ENCODE data around the gene PPP1R12C.
"Not testable (repeated sequence)": the region's sequence is repeated elsewhere in the genome, so short reads cannot be mapped to it uniquely, and the experiment has no call there.

PPP1R12C gene

DNA sequence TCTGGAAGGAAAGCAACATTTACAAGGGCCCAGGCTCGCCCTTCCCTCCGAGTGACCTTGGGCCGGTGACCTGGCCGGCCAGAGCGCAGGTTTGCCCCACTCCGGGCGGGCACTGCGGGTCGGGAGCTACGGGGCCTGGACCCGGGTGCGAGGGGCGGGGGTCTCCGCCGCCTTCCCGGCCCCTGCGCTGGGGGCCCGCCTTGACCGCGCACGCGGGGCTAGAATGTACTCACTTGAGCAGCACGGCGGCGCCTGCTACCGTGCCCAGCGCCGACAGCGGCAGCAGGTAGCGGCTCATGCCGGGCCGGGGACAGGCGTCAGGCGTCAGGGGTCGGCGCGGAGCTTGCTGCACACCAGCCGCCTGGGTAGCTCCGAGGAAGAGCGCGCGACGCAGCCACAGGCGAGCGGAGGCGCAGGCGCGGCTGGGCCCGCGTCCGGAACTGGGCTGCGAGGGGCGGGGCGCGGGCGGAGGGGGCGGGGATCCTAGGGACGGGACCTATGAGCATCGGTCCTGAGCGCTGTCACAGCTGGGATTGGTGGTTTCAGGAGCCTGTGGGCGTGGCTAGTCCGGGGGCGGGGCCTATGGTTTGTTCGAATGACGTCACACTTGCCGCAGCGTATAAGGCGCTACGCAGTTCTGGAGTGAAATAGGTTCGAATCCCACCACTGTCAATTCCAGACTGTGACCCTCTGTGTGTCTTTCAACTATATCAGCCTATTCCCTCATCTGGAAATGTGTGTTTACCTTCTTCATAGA is 54.5 kb downstream of the PPP1R12C start, which contains the start of gene RDH13:
Gene RDH13, minus strand, starts transcription at position 414 of the 757 bp plus-strand sequence. Its CDS starts 116 bp downstream, at position 298.
- H3K9ac ChIP-seq (ENCODE audit: low read depth in 1 of 2, low read length in 2 of 2), result peak within 1 kb of the TSS; percentile 84 to 90
- no peaks in the 10 kb centered on the region for H3K27me3 ChIP-seq (ENCODE audit: control insufficient read depth in 2 of 2, insufficient read depth in 2 of 2, low read length in 2 of 2)
- peak within 1 kb of the TSS; percentile 73 to 75 for H3K4me3 ChIP-seq (ENCODE audit: low read length in 2 of 2)
- peaks cover 5% of the 10 kb centered on the region in 2 donors for H3K36me3 ChIP-seq (ENCODE audit: control insufficient read depth in 2 of 2, insufficient read depth in 2 of 2, low read length in 2 of 2)
- no peaks in the 10 kb centered on the region for H3K9me3 ChIP-seq (ENCODE audit: control insufficient read depth in 2 of 2, low read length in 2 of 2)
- peak within 1 kb of the TSS; percentile 61 to 64 for H3K27ac ChIP-seq (ENCODE audit: low read depth in 2 of 2, low read length in 2 of 2)
- peaks cover 3 to 7% of the 10 kb centered on the region in 2 donors for H3K4me1 ChIP-seq (ENCODE audit: control insufficient read depth in 2 of 2, insufficient read depth in 2 of 2, low read length in 2 of 2)

DNA sequence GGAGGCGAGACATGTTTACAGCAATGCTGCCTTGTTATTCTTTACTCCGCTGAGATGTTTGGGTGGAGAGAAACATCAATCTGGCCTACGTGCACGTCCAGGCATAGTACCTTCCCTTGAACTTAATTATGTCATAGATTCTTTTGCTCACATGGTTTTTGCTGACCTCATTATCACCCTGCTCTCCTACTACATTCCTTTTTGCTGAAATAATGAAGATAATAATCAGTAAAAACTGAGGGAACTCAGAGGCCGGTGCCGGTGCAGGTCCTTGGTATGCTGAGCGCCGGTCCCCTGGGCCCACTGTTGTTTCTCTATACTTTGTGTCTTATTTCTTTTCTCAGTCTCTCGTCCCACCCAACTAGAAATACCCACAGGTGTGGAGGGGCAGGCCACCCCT is 57.1 kb downstream of the PPP1R12C start:
- peaks cover 18 to 25% of the 10 kb centered on the region in 2 donors for H3K36me3 ChIP-seq (ENCODE audit: control insufficient read depth in 2 of 2, insufficient read depth in 2 of 2, low read length in 2 of 2)
- not testable (repeated sequence) for H3K27me3 ChIP-seq (ENCODE audit: control insufficient read depth in 2 of 2, insufficient read depth in 2 of 2, low read length in 2 of 2); H3K27ac ChIP-seq (ENCODE audit: low read depth in 2 of 2, low read length in 2 of 2); H3K9ac ChIP-seq (ENCODE audit: low read depth in 1 of 2, low read length in 2 of 2); H3K9me3 ChIP-seq (ENCODE audit: control insufficient read depth in 2 of 2, low read length in 2 of 2); H3K4me1 ChIP-seq (ENCODE audit: control insufficient read depth in 2 of 2, insufficient read depth in 2 of 2, low read length in 2 of 2); H3K4me3 ChIP-seq (ENCODE audit: low read length in 2 of 2)

DNA sequence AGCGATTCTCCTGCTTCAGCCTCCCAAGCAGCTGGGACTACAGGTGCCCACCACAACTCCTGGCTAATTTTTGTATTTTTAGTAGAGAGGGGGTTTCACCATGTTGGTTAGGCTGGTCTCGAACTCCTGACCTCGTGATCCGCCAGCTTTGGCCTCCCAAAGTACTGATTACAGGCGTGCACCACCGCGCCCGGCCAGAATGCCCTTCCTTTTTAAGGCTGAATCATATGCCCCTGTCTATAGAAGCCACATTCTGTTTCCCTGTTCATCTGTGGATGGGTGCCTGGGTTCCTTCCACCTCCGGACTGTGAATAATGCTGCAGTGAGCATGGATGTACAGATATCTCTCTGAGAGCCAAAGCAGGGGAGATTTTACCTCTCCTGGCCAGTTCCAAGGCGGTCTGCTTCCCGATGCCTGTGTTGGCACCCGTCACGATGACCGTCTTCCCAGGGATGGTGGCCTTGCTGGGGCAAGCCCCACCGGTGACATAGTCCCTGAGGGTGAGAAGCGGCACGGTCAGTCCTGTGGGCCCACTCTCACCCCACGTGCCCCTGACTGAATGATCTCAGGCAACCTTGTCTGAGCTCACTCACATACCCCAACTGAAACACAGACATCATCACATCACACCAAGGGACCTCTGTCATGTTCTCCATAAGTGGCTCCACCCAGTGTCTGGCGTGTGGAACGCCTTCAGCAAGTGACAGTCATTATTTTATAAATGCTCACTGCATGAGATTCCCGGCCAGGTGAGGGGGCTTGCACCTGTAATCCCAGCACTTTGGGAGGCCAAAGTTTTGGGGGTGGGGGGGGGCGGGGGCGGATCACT is 58.4 kb downstream of the PPP1R12C start:
- Histone ChIP-seq H3K27me3 (ENCODE audit: control insufficient read depth in 2 of 2, insufficient read depth in 2 of 2, low read length in 2 of 2) (no peaks in the 10 kb centered on the region), H3K4me3 (ENCODE audit: low read length in 2 of 2) (no peak overlapping the region), H3K9ac (ENCODE audit: low read depth in 1 of 2, low read length in 2 of 2) (no peak overlapping the region), H3K9me3 (ENCODE audit: control insufficient read depth in 2 of 2, low read length in 2 of 2) (no peaks in the 10 kb centered on the region), H3K27ac (ENCODE audit: low read depth in 2 of 2, low read length in 2 of 2) (no peak overlapping the region), H3K4me1 (ENCODE audit: control insufficient read depth in 2 of 2, insufficient read depth in 2 of 2, low read length in 2 of 2) (peaks cover 3 to 7% of the 10 kb centered on the region in 2 donors), H3K36me3 (ENCODE audit: control insufficient read depth in 2 of 2, insufficient read depth in 2 of 2, low read length in 2 of 2) (peaks cover 25 to 32% of the 10 kb centered on the region in 2 donors)

DNA sequence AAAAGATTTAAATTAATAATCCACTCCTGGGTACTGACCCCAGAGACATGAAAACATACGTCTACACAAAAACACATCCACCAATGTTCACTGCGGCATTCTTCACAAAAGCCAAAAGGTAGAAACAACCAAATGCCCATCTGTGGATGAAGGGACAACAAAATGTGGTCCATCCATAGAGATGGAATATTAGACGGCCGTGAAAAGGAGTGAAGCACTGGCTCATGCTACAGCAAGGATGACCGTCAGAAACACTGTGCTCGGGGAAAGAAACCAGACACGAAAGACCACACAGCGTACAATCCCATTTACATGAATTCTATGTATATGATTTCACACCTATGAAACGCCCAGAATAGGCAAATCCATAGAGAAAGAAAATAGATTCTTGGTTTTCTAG is 60.6 kb downstream of the PPP1R12C start:
- peaks cover 0 to 2% of the 10 kb centered on the region in 2 donors for H3K4me1 ChIP-seq (ENCODE audit: control insufficient read depth in 2 of 2, insufficient read depth in 2 of 2, low read length in 2 of 2)
- peaks cover 31 to 42% of the 10 kb centered on the region in 2 donors for H3K36me3 ChIP-seq (ENCODE audit: control insufficient read depth in 2 of 2, insufficient read depth in 2 of 2, low read length in 2 of 2)
- no peak overlapping the region for H3K4me3 ChIP-seq (ENCODE audit: low read length in 2 of 2)
- no peak overlapping the region for H3K27ac ChIP-seq (ENCODE audit: low read depth in 2 of 2, low read length in 2 of 2)
- no peak overlapping the region for H3K9ac ChIP-seq (ENCODE audit: low read depth in 1 of 2, low read length in 2 of 2)
- H3K27me3 ChIP-seq (ENCODE audit: control insufficient read depth in 2 of 2, insufficient read depth in 2 of 2, low read length in 2 of 2), result no peaks in the 10 kb centered on the region
- no peaks in the 10 kb centered on the region for H3K9me3 ChIP-seq (ENCODE audit: control insufficient read depth in 2 of 2, low read length in 2 of 2)

- H3K9ac ChIP-seq (ENCODE audit: low read depth in 1 of 2, low read length in 2 of 2), result no peak overlapping the region
- H3K27ac ChIP-seq (ENCODE audit: low read depth in 2 of 2, low read length in 2 of 2), result no peak overlapping the region
- H3K4me3 ChIP-seq (ENCODE audit: low read length in 2 of 2), result no peak overlapping the region
- no peaks in the 10 kb centered on the region for H3K27me3 ChIP-seq (ENCODE audit: control insufficient read depth in 2 of 2, insufficient read depth in 2 of 2, low read length in 2 of 2)
- H3K4me1 ChIP-seq (ENCODE audit: control insufficient read depth in 2 of 2, insufficient read depth in 2 of 2, low read length in 2 of 2), result no peaks in the 10 kb centered on the region
- H3K36me3 ChIP-seq (ENCODE audit: control insufficient read depth in 2 of 2, insufficient read depth in 2 of 2, low read length in 2 of 2), result peaks cover 40 to 52% of the 10 kb centered on the region in 2 donors
- no peaks in the 10 kb centered on the region for H3K9me3 ChIP-seq (ENCODE audit: control insufficient read depth in 2 of 2, low read length in 2 of 2)
These were observed 63.7 kb downstream of the PPP1R12C start for GRCh38 chr19:55053735-55054134.

GRCh38 chr19:55050749-55051532 is 66.5 kb downstream of the PPP1R12C start:
- Histone ChIP-seq H3K4me3 (ENCODE audit: low read length in 2 of 2) (no peak overlapping the region), H3K36me3 (ENCODE audit: control insufficient read depth in 2 of 2, insufficient read depth in 2 of 2, low read length in 2 of 2) (peaks cover 50 to 61% of the 10 kb centered on the region in 2 donors), H3K9ac (ENCODE audit: low read depth in 1 of 2, low read length in 2 of 2) (no peak overlapping the region), H3K27ac (ENCODE audit: low read depth in 2 of 2, low read length in 2 of 2) (no peak overlapping the region), H3K27me3 (ENCODE audit: control insufficient read depth in 2 of 2, insufficient read depth in 2 of 2, low read length in 2 of 2) (no peaks in the 10 kb centered on the region), H3K4me1 (ENCODE audit: control insufficient read depth in 2 of 2, insufficient read depth in 2 of 2, low read length in 2 of 2) (no peaks in the 10 kb centered on the region), H3K9me3 (ENCODE audit: control insufficient read depth in 2 of 2, low read length in 2 of 2) (no peaks in the 10 kb centered on the region)

GRCh38 chr19:55048446-55048845 is 69.0 kb downstream of the PPP1R12C start:
- no peaks in the 10 kb centered on the region for H3K27me3 ChIP-seq (ENCODE audit: control insufficient read depth in 2 of 2, insufficient read depth in 2 of 2, low read length in 2 of 2)
- H3K9ac ChIP-seq (ENCODE audit: low read depth in 1 of 2, low read length in 2 of 2), result no peak overlapping the region
- H3K36me3 ChIP-seq (ENCODE audit: control insufficient read depth in 2 of 2, insufficient read depth in 2 of 2, low read length in 2 of 2), result peaks cover 51 to 58% of the 10 kb centered on the region in 2 donors
- no peaks in the 10 kb centered on the region for H3K9me3 ChIP-seq (ENCODE audit: control insufficient read depth in 2 of 2, low read length in 2 of 2)
- no peak overlapping the region for H3K4me3 ChIP-seq (ENCODE audit: low read length in 2 of 2)
- no peak overlapping the region for H3K27ac ChIP-seq (ENCODE audit: low read depth in 2 of 2, low read length in 2 of 2)
- H3K4me1 ChIP-seq (ENCODE audit: control insufficient read depth in 2 of 2, insufficient read depth in 2 of 2, low read length in 2 of 2), result no peaks in the 10 kb centered on the region

DNA sequence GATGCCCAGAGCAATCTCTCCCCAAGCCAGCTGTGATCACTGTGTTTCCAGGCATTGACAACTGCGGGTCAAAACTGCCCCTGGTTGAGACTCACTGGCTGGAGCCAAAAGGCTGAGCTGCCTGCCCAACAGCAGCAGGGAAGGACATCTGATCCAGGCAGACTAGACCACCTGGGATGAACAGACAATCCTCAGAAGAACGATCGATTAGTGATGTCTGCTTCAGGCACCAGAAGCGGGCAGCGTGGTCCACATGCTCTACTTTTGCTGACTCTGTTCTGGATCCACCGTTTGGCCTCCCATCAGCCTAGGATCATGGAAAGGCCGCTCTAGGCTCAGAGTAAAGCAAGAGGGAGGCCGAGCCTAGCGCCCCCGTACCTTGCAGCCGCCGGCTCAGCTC is 69.5 kb downstream of the PPP1R12C start:
- Histone ChIP-seq H3K9ac (ENCODE audit: low read depth in 1 of 2, low read length in 2 of 2) (no peak overlapping the region), H3K27me3 (ENCODE audit: control insufficient read depth in 2 of 2, insufficient read depth in 2 of 2, low read length in 2 of 2) (no peaks in the 10 kb centered on the region), H3K4me3 (ENCODE audit: low read length in 2 of 2) (no peak overlapping the region), H3K9me3 (ENCODE audit: control insufficient read depth in 2 of 2, low read length in 2 of 2) (no peaks in the 10 kb centered on the region), H3K4me1 (ENCODE audit: control insufficient read depth in 2 of 2, insufficient read depth in 2 of 2, low read length in 2 of 2) (no peaks in the 10 kb centered on the region), H3K27ac (ENCODE audit: low read depth in 2 of 2, low read length in 2 of 2) (no peak overlapping the region), H3K36me3 (ENCODE audit: control insufficient read depth in 2 of 2, insufficient read depth in 2 of 2, low read length in 2 of 2) (peaks cover 50 to 59% of the 10 kb centered on the region in 2 donors)

DNA sequence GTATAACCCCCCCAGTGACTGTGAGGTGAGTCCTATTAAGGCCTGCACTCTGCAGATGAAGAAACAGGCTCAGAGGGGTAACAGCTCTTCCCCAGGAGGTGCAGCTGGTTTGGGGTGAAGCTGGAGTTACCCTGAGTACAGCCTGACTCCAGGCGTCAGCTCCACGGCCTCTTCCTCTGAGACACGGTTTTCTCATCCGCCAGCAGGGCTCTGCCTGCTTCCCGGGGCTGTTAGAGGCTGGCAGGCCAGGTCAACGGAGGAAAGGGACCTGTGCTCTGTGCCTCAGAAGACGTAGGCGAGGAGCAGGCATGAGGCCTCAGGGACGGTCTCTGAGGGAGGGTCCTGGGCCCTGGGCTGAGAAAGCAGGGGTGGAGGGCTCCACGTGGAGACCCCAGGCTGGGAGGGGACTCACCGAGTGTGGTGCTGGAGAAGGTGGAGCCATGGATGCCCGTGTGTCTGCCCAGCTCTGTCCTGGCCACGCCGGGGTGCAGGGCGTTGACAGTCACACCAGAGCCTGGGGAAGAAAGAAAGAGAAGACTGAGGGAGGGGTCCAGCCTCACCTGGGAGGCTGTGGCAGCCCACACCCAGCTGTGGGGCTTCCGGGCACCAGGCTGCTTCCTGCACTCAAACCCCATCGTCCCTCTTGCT is 70.3 kb downstream of the PPP1R12C start:
- no peak overlapping the region for H3K27ac ChIP-seq (ENCODE audit: low read depth in 2 of 2, low read length in 2 of 2)
- no peaks in the 10 kb centered on the region for H3K9me3 ChIP-seq (ENCODE audit: control insufficient read depth in 2 of 2, low read length in 2 of 2)
- H3K4me1 ChIP-seq (ENCODE audit: control insufficient read depth in 2 of 2, insufficient read depth in 2 of 2, low read length in 2 of 2), result no peaks in the 10 kb centered on the region
- no peak overlapping the region for H3K4me3 ChIP-seq (ENCODE audit: low read length in 2 of 2)
- H3K27me3 ChIP-seq (ENCODE audit: control insufficient read depth in 2 of 2, insufficient read depth in 2 of 2, low read length in 2 of 2), result no peaks in the 10 kb centered on the region
- no peak overlapping the region for H3K9ac ChIP-seq (ENCODE audit: low read depth in 1 of 2, low read length in 2 of 2)
- H3K36me3 ChIP-seq (ENCODE audit: control insufficient read depth in 2 of 2, insufficient read depth in 2 of 2, low read length in 2 of 2), result peaks cover 52 to 62% of the 10 kb centered on the region in 2 donors
